Activated CD4-positive, alpha-beta T cell treated with anti-CD3 and anti-CD28 coated beads for 48 hours (primary cell): ENCODE results near the gene ZNF24.

Experiments used
- DNase-seq: peaks from one replicate; pipeline ENCODE4 v3.0.0-alpha.2; 2020

ZNF24 gene

DNA sequence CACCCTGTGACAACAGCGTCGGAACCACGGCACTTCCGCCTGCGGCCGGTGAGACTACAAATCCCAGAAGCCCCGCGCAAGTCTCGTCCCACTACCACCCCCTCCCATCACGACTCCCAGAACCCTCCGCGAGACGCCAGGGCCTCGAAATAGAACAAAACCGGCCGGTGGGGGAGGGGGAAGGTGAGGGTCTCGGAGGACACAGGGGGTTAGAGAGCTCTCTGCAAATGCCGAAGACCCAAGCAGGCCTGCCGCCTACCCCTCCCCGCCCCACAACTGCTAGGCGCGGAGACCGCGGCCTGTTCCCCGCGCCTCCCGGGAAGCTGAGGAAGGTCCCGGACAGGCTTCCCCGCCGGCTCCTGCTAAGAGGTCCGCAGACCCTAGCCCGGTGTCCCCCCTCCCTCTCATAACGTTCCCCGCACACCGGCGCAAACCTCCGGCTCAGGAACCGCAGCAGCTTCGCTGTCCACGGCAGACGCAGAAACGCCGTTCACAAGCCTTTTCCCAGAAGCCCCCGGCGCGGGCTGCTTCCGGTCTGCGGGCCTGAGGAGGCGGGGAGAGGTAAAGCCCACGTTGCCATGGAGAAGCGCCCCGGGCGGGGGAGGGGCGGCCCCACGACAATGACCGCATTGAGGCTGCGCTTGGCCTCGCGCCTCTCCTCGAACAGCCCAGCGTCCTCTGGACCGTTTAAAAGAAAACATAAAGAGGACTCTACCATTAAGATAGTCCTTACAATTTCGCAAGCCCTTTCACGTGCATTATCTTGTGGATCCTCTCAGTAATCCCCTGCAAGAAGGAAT is at the start of gene ZNF24:
Gene ZNF24, minus strand, starts transcription at position 485 of the 800 bp plus-strand sequence. CDS start 3,770 bp downstream, outside the sequence.
- DNase-seq = peak; percentile 94

DNA sequence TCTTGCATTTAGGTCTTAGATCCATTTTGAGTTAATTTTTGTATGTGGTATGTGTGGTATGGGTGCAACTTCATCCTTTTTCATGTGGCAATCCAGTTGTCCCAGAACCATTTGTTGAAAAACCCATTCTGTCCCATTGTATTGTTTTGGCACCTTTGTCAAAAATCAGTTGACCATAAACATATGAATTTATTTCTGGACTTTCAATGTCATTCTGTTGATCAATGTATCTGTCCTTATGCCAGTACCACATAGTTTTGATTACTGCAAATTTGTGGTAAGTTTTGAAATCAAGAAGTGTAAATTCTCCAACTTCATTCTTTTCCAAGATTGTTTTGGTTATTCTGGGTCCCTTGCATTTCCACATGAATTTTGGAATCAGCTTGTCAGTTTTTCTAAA is 49.5 kb upstream of the ZNF24 start:
- no peak for DNase-seq

DNA sequence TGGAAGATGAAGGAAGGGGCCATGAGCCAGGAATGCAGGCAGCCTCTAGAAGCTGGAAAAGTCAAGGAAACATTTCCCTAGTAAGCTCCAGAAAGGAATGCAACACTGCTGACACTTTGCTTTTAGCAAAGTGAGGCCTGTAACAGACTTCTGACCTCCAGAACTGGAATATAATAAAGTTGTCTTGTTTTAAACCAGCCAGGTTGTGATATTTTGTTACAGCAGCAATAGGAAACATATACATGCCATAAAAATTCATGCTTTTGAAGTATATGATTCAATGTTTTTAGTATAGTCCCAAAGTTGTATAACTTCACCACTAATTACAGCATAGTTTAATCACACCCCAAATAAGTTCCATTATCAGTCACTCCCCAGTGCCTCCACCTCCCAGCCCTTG is 48.2 kb upstream of the ZNF24 start:
- no peak for DNase-seq

DNA sequence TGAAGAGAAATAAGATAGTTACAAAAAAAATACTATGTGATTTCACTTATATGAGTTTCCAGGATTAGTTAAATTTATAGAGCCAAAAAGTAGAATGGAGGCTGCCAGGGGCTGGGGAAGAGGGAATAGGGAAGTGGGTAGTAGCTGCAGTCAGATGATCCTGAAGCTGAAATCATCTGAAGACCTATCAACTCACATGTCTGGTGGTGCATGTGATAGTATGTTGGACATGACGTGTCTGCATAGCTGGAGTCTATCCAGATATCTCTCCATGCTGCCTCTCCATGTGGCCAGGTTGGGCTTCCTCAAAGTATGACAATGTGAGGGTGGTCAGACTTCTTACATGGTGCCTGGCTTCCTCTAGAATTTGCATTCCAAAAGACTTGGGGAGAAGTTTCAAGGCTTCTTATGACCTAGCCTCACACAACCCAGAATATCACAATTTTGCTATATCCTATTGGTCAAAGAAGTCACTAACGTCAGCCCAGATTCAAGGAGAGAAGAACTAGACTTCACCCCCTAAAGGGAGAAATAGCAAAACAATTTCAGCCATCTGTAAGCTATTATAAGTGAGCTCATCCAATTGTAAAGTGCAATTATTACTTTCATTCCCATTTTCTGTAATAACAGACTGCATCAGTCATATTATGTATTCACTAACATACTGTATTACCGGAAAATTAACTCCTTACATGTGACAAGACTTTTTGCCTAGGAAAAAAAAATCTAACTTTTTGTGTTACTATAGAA is 46.9 kb upstream of the ZNF24 start:
- DNase-seq = no peak

DNA sequence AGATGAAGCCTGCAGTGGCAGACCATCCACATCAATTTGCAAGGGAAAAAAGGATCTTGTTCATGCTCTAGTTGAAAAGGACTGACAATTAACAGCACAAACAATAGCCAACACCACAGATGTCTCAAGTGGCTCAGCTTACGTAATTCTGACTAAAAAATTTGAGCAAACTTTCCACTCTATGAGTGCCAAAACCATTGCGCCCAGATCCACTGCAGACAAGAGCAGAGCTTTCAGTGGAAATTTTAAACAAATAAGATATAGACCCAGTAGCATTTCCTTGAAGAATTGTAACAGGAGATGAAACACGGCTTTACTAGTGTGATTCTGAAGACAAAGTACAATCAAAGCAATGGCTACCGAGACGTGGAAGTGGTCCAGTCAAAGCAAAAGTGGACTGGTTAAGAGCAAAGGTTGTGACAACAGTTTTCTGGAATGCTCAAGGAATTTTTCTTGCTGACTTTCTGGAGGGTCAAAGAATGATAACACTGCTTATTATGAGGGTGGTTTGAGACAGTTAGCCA is 44.9 kb upstream of the ZNF24 start:
- no peak for DNase-seq

DNA sequence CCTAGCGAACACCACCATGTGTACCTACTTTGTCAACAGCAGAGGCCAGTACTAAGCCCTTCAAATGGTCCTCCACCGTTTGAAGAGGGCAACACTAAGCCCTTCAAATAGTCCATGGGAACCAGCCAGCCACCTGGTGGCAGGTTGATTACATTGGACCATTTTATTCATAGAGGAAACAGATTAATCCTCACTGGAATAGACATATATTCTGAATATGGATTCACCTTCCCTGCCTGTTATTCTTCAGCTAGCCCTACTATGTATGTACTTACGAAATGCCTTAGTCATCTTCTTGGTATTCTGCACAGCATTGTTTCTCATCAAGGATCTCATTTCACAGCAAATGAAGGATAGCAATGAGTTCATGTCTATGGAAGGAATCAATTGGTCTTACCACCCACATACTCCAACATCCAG is 42.9 kb upstream of the ZNF24 start:
- no peak for DNase-seq

DNA sequence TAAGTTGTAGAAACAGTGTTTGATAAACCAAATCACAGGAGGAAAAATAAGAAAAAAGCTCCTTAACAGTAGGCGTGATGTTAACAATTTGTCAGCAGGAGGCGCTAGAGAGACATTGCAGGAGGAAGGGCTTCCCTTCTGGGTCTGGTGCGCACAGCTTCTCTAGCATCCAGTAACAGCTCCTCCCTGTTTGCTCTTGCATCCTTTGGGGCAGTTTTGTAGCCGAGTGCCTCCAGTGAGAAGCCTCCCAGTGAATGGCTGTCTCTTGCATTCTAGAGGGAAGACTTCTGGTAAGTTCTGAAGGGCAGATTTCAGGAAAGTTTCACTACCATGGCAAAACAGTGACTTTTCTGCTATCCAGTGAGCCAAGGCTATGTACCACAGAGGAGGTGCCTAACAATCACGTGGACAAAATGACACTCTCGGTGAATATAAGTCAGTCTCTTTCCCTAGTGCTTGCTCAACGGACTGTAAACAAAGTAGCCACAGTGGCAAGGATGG is 42.4 kb upstream of the ZNF24 start:
- peak; percentile 69 for DNase-seq

DNA sequence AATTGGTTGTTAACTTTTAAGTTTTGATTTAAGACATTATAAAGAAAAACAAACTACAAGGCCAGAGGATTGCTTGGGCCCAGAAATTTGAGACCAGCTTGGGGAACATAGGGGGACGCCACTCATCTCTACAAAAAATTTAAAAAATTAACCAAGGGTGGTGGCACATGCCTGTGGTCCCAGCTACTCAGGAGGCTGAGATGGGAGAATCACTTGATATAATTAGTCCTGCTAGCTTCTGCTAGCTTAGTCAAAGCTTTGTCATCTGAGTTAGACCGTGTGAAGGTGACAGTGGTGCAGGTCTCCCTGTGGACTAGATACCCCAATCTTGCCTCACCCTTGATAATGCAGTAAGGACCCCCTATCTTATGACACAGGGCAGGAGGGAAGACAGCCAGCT is 38.9 kb upstream of the ZNF24 start:
- no peak for DNase-seq

DNA sequence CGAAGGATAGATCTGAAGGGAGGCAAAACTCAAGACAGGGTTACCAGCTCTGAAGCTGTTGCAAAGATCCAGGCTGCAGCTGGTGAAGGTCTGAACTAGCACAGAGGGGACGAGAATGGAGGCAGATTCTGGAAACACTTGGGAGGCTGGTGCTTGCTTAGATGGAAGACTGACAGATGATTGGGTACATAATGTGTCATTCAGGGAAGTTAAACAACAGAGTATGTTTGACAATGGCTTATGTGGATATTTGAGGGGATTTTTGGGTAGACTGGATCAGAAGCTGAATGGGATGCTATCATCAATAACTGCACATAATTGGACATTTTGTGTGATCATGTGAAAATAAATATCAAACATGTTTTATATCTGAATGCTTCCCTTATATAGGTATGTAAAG is 35.2 kb upstream of the ZNF24 start:
- DNase-seq = no peak

DNA sequence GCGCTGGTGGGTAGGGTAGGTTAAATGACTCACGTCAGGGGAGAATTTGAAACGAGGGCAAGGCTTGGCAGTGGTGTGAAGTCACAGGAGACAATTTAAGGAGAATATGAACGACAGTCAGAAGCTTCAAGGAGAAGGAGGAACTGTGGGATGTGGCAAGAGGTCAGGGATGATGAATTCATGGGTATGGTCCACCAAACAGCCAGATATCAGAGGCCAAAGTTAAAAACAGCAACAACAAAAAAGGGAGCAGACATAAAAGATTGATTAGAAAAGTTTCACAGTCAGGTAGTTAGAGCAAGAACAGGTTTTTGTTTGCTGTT is 34.3 kb upstream of the ZNF24 start:
- DNase-seq = no peak

DNA sequence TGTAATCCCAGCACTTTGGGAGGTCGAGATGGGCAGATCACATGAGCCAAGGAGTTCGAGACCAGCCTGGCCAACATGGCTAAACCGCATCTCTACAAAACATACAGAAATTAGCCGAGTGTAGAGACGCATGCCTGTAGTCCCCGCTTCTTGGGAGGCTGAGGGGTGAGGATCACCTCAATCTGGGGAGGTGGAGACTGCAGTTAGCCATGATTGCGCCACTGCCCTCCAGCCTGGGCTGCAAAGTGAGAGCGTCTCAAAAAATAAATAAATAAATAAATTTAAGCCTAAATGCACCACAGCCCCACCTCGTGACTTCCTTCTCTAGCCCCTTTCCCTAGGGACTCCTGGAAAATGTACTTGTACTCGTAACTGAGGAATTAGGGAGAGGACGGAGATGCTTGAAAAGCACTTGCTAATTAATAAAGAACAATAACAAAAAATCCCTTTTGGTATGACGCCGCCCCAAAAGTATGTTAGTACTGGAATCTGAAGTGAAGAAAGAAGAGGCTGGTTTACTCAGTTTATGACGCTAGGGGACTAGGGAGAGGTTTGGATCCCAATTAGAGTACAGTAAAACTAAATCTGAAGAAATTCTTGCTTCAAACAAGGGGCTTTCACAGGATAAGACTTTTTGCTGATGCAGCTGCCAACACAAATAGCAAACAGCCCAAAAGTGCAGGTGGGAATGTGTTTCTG is 33.8 kb upstream of the ZNF24 start:
- no peak for DNase-seq

DNA sequence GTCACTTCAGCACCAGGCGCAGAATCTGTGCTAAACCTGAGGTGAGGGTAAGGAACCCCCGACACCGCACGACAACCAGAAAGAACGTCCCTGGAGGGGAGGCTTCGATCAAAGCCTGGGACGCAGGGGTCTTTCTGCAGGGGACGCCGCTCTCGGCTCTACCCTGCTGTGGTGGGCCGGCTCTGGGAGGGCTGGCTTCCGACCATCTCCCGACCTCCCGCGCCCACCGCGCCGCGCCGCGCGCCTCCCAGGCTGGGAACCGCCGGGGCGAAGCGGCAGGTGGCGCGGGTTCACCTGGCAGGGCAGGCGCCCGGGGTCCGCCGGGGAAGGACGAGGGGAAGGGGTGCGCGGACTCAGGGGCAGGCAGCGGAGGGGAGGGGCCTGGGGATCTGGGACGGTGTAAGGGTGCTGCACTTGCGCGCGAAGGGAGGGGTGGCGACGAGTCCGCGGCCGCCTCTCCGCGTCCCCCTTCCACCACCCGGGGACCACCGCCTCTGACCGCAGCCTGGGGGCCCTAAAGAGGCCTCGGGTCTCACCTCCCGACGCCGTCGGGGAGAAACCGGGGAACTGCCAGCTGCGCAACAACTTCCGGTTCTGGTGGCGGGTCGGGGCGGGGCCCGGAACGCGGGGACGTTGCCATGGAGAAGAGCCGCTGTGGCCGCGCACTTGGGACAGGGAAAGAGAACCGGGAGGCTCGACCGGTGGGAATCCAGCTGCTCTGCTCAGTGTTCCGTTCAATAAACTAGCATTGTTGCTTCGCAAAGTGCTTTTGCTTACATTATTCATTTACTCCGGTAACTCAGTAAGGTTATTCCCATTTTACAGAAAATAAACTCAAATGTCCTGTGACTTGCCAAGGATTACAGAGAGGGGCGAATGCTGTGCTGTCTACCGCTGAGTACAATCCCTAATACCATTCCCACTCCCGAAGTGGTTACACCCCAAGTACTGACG is 32.8 kb upstream of the ZNF24 start, which contains the start of gene ZNF396:
Gene ZNF396, minus strand, starts transcription at position 596 of the 954 bp plus-strand sequence. CDS start 3,045 bp downstream, outside the sequence.
- DNase-seq = peak; percentile 76

DNA sequence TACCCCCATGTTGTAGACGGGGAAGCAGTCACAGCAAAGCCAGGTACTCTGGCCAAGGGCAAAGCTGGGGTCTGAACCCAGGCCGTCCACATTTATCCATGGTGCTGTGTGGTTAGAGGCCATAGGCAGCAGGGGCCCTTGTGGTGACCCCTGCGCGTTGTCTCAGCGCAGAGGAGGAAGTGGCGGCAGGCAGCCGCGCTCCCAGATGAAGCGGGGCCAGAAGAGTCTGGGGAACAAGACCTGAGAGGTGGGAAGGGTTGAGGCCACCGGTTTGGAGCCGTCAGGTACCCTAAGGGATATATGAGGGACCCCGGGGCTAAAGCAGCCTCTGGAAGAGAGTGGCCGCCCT is 32.1 kb upstream of the ZNF24 start:
- peak; percentile 15 for DNase-seq

DNA sequence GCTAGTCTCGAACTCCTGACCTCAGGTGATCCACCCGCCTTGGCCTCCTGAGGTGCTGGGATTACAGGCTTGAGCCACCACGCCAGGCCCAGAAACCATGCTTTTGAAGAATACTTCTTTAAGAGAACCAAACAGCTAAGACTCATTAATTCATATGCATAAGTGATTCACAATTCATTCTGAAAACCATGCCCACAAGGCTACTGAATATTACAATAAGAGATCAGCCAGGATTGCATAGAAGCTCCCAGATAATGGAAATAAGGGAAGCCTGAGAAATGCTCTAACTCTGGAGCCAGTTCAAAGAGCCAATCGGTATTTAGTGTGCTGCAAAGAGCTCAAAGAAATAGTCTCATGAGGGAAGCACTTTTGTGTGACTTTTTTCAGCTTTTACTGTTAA is 30.5 kb upstream of the ZNF24 start:
- DNase-seq = no peak

DNA sequence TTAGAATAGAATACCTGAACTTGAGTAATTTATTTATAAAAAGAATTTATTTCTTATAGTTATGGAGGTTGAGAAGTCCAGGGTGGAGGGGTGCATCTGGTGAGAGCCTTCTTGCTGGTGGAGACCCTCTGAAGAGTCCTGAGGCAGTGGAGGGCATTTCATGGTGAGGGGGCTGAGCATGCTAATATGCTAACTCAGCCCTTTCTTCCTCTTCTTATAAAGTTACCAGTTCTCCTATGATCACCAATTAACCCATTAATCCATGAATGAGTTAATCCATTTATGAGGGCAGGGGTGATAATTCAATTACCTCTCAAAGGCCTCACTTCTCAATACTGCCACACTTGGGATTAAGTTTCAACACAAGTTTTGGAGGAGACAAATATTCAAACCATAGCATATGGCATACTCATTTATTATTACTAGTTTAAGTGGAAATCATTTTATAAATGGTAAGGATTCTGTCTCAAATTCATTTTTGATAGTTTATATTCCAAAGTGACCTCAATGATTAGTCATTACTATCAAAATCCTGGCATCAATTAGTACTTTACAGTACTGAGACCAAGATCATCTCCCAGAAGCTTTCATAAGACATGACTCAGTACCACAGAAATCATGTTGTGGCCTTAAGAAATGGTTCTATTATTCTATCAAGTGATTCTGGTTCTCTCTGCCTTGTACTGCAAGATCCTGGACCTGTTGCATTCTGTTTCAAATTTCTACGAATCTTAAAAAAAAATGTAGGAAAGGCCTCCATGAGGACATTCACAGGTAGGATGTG is 27.4 kb upstream of the ZNF24 start:
- no peak for DNase-seq

DNA sequence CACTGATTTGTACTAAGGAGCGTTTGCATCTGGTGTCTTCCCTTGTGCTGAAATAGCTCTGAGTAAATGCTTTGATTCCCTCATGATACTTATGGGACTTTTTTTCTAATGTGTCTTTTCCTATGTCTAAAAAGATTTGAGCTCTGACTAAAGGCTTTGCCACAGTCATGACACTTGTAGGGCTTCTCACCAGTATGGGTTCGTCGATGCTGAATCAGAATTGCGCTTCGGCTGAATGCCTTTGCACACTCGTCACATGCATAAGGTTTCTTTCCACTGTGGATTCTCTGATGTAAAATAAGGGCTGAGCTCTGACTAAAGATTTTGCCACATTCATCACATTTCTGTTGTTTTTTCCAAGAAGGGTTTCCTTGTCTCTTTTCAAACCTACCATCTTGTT is 24.9 kb upstream of the ZNF24 start:
- DNase-seq = no peak

DNA sequence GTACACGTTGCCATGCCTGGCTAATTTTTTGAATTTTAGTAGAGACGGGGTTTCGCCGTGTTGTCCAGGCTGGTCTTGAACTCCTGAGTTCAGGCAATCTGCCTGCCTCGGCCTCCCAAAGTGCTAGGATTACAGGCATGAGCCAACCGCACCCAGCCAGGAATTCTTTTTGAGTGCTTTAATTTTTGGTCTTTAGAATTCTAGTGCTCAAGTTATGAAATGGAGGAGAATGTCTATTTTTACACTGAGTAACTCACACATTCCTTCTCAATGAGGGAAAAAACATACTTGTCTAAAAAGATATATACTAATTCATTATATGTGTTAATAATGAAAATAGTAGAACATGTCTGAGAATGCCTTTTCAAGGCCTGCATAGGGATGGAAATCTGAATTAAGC is 24.4 kb upstream of the ZNF24 start:
- no peak for DNase-seq

DNA sequence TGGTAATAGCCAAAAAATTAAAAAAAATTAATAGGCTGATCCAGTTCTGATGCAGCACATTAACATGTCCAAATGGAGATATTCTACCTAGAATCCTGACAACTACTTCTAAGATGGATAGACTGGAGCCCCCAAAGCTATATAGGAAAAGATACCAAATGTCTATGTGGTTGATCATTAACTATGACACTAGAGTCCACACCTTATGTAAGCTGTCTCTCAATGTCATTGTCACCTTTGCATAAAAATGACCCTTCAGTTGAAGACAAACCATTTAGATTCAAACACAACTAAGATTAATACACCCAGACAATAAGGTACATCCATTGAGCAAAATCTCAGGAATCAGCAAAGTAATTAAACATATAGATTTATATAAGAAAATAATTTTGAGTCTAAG is 18.3 kb upstream of the ZNF24 start:
- no peak for DNase-seq

DNA sequence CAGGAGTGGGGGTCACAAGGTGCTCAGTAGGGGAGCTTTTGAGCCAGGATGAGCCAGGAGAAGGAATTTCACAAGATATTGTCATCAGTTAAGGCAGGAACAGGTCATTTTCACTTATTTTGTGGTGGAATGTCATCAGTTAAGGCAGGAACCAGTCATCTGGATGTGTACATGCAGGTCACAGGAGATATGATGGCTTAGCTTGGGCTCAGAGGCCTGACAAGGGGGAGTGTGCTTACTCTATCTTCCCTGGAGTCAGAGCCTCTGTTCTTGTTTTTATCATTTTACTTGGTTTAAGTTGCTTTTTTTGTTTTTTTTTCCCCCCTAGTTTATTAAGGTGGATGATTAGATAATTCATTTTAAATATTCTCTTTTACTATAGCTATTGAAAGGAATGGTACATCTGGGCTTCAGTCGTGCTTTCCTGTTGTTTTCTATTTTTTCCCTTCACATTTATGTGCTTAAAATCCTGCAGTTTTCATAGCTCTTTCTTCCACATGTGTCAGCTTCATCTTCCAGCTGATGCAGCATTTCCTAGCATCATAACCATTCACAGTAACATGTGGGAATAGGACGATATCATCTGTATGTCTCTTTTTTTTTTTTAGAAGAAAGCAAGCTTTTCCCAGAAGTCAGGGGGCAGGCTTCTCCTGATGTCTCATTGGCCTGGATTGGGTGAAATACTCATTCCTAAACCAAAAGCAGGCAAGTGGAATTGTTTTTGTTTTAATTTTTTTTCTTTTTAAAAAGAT is 17.5 kb upstream of the ZNF24 start:
- DNase-seq = no peak

DNA sequence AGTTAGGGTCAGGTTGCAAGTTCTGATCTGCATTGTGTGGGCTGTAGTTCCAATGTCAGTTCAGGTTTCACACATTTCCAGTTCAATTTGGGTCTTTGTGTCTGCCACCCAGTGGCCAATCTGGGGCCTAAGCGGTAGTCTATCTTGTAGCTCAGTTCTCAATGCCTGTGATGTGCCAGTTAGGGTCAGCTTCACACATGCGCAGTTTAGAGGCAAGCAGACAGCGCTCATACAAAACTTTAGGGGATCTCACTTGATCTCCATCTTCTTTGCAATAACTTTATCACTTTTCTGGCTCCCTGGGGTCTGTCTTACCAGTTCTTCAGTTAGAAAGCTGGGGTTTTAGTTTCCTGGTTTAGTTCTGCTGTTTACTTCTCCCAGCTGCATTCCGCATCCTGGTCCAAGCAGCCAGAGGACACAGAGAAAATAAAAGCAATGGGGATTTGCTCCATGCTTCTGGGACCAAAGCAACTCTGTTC is 11.0 kb upstream of the ZNF24 start:
- peak; percentile 63 for DNase-seq
